ENCODE results near the gene NAP1L4.

DNA sequence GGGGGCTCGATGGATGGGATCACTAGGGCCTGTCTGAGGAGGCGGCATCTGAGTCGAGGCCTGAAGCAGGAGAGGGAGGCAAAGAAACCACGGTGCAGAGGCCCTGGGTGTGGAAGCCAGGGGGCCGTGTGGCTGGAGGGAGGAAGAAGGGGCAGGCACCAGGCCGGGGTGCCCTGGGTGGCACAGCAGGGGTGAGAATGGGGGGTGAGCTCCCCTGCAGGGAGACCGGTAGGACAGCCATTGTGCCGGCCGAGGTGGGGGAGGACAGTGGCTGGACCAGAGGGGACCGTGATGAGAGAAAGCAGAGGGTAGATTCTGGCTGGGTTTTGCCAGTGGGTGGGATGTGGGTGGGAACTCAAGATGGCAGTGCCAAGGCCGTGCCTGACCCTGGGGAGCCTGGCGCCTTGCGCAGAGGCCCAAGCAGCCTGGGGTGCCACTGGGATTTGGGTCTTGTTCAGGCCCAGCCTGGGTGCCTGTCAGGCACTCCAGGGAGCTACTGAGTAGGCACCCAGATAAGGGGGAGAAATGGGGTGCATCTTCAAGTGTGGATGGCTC, 81.7 kb downstream of the NAP1L4 start:
- TF ChIP-seq EZH2 (IDR thresholded peaks at IDR 0.05; ENCODE audit: insufficient read depth, poor library complexity, severe bottlenecking), result no peak
- TF ChIP-seq EZH2phosphoT487 (IDR thresholded peaks at IDR 0.05; ENCODE audit: insufficient read depth, low read depth), result no peak
